ENCODE data around the gene SLC10A1.
A peak's percentile ranks its signal among the peaks of the same experiment; 100 is the strongest.

Gene SLC10A1

DNA sequence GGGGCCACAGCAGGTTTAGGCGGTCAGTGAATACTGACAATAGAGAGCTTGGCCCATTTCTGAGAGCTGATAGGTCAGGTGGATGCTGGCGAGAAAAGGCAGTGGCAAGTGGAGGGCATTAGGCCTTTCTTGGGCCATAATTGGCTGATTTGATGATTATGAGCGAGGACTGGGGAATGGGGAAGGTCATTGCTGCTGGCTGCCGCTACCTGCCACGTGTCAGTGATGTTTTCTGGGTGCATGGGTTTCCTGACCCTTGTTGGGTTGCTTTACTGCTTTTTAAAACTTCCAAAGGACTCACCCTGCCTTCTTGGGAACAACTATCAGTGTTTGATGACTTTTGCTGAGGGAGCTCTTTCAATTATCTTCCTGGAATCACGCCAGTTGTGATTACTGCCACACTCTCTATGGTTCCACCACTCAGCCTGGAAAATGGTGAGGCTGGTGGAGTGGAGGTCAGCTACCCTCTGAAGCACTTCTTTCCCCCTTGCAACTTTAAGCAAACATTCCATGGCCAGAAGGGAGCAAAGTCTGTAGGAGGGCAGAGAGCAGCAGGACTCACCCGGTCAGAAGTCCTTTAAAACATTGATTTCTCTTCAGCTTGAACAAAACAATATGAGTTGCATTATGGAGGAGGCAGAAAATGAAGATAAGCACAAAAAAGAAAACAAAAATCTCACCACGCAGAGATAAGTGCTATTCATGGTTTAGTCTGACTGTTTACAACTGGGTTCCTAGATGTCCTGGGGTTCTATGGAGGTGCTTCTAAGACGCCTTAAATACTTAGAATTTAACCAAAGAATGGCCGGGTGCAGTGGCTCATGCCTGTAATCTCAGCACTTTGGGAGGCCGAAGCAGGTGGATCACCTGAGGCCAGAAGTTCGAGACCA is 12.1 kb upstream of the SLC10A1 start:
- no peak for DNase-seq

GRCh38 chr14:69807192-69807591 is 10.2 kb upstream of the SLC10A1 start:
- no peak for DNase-seq

DNA sequence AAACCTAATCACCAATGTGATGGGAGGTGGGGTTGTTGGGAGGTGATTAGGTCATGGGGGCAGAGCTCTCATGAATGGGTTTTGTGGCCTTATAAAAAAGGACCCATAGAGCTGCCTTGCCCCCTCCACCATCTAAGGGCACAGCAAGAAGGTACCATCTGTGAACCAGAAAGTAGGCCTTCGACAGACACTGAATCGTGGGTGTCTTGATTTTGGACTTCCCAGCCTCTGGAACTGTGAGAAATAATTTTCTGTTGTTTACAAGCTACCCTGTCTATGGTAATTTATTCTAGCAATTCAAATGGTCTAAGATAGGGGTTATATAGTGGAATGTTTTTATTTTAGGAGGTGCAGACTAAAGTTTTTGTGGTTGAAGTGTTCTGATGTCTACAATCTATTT is 7.9 kb upstream of the SLC10A1 start:
- no peak for DNase-seq

GRCh38 chr14:69803753-69804152 is 6.7 kb upstream of the SLC10A1 start:
- DNase-seq: no peak

DNA sequence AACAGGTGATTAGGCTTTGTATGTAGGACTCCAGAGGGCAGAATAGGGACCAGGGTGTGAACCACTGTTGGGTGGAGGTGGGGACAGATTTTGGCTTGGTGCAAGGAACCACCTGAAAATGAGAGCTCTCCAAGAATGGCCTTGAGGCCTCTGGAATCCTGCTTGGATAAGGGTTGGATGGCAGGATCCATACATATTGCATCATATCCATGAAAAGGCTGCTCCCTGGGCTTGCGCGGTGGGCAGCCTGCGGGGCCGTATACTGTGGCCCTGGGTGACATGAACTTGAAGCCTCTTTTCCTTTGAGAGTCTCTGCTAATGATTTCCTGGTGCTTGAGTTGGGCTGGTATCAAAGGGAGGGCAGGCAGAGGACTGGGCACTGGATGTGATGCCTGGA is 1.3 kb upstream of the SLC10A1 start:
- DNase-seq: no peak

DNA sequence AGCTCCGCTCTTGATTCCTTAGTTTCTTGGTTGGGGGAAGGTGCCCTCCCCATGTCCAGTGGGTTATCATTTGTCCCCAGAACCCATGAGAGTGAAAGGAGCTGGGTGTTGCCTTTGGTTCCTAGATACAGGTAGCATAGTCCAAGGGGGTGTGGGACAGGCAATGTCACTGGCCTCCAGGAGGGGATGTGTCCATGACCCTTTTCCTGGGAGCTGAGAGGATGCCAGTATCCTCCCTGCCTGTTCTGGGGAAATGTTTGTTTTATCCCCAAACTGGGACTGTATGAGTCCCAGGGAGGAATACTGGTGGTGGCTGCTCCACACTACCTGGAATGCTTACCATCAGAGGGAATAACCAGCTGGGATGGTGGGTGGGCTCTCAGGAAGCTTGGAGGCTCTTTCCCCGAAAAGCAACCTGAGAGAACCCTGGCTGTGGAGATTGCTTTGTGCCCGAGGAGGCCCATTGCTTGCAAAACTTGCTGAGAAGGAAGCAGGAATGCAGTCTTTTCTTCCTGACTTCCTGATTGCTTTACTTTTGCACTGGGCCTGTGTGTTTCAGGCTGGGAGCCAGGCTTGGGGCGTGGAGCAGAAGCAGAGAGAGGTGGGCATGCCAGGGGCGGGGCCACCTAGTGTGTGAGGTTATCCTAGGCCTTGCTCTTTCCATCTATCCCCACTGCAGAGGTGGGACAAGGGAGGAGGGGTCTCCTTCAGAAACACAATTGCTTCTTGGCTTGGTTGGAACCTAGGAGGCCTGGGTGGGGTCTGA is 715 bp upstream of the SLC10A1 start:
- peak; percentile 8 for DNase-seq

DNA sequence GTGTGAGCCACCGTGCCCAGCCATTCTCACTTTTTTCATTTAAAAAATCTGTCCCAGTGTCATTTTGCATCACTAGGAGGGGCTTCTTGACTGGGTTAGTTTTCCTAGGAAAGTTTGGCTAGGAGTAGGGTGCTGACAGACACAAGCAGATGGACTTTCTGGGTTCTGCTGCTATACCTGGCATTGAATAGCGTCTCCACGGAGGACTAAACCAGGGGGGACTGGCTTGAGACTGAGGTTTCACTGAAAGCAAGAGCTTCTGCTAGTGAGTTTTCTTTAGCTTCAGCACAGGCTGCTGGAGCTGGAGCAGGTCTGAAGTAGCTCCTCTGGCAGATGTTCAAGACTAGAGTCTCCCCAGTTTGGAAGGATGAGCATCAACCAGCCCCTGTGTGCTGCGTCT is 1.4 kb downstream of the SLC10A1 start:
- no peak for DNase-seq

DNA sequence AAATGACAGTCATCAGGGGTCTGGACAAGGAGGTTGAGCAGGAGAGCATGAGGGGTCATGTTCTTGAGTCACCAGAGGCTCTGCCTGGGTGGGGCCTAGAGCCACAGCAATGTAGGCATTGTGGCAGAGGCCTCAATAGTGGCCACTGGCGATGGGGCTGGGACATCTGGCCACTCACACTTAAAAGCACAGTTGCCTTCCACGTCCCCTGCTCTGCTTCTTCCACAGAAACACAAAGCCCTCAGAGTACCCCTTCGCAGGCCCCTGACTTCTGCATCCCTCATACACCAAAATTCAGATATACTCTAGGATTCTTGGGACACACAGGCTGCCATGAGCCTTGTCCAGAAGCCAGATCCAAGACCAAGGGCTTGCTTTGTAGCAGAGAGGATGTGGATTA is 2.2 kb downstream of the SLC10A1 start:
- no peak for DNase-seq

GRCh38 chr14:69792887-69793421 is 4.1 kb downstream of the SLC10A1 start:
- no peak for DNase-seq

DNA sequence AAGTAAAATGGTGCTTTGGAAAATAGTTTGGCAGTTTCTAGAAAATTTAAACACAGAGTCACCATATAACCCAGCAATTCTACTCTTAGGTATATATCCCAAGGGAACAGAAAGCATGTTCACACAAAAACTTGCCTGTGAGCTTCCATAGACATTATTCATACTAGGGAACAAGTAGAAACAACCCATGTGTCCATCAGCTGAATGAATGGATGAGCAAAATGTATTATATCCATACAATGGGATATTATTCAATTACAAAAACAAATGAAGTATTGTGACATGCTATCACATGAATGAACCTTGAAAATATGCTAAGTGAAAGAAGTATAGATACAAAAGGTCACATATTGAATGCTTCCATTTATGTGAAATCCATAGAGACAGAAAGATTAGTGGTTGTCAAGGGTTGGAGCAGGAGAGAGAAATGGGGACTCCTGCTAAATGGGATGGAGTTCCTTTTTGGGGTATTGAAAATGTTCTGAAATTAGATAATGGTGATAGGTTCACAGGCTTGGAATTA is 7.9 kb downstream of the SLC10A1 start:
- no peak for DNase-seq

GRCh38 chr14:69786603-69787002 is 10.4 kb downstream of the SLC10A1 start:
- DNase-seq: no peak

- no peak for DNase-seq
Observed at GRCh38 chr14:69784942-69785341, 12.1 kb downstream of the SLC10A1 start.

- DNase-seq: no peak
Observed at GRCh38 chr14:69780952-69781351, 16.1 kb downstream of the SLC10A1 start.

DNA sequence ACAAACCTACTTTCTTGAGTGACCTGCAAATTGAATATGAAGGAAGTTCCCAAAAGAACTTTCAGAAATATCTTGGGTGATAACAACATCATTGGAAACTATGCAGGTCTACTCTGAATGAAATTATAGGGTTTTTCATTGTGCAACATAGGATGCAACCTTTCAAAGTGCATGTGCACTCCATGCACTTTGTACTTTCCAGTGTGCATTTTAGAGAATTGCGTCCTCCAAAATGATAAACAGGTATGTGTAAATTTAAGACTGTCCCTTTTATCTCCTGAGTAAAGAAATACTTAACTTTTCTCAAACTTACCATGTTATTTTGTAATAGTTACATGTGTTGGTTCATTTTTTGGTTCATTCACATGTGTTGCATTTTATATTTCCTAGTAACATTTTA is 16.9 kb downstream of the SLC10A1 start:
- no peak for DNase-seq

DNA sequence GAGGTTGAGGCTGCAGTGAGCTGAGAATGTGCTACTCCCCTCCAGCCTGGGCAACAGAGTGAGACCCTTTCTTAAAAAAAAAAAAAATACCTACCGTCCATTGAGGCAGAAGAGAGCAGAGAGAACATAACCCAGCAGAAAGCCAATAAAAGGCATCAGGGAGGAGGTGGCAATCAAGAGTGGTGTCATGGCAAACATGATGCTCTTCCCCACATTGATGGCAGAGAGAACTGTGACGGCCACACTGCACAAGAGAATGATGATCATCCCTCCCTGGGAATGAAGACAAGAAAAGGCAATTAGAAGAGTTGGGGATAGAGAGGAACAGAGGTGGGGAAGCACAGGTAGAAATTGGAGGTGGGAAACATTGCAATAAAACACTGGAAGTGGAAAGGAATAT is 18.0 kb downstream of the SLC10A1 start:
- DNase-seq: no peak

DNA sequence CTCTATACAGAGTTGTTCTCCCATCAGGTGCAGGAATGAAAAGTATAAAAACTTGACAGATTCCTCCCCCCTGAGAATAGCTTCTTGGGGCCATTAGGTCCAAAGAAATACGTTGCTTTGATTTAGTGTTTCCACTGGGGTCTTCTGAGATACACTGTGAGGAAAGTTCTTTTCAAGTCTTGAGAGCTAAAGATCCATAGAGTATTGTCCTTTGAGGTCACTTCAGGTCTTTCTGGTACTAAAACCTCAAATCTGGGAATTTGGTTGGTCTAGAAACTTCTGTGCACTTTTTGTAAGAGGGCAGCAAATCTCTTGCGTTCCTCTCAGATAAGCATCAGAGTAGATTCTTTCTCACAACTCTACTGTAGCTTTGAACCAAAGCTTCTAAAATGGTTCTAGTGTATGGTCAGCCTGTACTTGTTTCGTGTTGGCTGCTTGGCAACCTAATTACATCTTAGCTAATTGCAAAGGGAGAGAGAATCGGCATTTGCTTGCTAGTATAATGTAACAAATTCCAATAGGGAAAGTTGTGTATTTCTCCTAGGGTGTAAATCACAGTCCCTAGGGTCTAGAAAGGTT is 20.1 kb downstream of the SLC10A1 start:
- no peak for DNase-seq

- no peak for DNase-seq
Observed at GRCh38 chr14:69775012-69775411, 22.0 kb downstream of the SLC10A1 start.

DNA sequence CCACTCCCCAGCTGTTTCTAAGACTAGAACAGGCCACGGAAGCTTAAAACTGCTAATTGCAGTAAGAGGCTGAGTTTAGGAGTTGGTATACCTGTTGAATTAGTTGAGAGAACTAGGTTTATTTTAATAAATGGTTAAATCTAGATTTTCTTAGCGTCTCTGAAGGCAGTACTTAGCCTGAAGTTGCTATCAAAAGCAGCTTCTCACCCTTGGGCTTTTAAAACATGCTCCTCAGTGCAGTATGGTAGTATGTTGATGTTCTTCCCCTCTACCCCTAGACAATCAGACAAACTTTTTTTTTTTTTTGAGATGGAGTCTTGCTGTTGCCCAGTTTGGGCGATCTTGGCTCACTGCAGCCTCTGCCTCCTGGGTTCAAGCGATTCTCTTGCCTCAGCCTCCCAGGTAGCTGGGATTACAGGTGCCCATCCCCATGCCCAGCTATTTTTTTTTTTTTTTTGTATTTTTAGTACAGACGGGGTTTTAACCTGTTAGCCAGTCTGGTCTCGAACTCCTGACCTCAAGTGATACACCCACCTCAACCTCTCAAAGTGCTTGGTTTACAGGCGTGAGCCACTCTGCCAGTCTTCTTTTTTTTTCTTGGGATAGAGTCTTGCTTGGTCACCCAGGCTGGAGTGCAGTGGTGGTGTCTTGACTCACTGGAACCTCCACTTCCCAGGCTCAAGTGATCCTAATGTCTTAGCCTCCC is 23.3 kb downstream of the SLC10A1 start:
- DNase-seq: no peak

GRCh38 chr14:69772082-69773017 is 24.7 kb downstream of the SLC10A1 start:
- DNase-seq: no peak

- no peak for DNase-seq
Observed at GRCh38 chr14:69771136-69771535, 25.9 kb downstream of the SLC10A1 start.

DNA sequence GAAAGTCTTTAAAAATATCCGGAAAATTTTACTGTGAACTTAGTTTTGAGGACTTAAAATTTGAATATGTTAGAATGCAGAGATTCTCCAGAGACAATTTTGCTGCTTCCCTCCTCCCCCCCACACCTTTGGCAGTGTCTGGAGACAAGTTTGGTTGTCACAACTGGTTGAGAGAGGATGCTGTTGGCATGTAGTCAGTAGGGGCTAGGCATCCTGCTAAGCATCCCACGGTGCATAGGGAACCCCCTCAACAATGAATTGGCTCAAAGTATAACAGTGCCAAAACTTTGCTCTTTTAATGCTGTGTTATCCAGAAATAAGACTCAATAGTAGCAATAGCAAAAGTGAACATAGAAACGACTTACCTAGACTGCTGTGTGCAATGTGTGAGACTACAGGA is 26.5 kb downstream of the SLC10A1 start:
- DNase-seq: no peak

DNA sequence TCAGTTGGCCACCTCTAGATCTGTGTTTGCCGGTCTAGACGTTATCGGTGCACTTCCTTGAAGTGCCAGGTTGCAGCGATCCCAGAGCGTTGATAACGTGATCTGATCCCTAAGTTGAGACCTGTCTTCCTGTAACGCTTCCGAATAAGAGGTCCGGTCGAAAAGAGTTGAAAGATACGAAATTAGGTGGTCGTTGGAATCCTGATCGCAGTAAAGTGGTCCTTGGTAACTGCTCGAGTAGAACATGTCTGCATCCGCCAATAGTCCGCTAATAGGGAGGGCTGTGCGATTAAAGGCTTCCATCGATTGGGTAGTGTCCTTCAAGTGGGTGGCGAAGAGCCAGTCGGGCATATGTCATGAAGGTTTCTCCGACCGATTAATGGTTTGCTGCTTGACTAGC is 27.4 kb downstream of the SLC10A1 start:
- no peak for DNase-seq
